Bladder microvascular endothelial cell (primary cell): ENCODE data around the gene SMLR1. TPM values are rescaled to one million over a fixed set of nuclear protein-coding genes. Genes with fewer than 3 reads are reported as not detected.

Experiments
- total RNA-seq: library from RNA; depleted of rRNA; stranded (reverse); fragments of >200 nt; gene quantifications from 2 replicates; pipeline ENCODE4 v1.2.3, GENCODE V29; 2014

Gene SMLR1
- not detected in 2 replicates for total RNA-seq

GRCh38 chr6:130827247-130828149 lies at the start of gene SMLR1:
SMLR1 (plus strand) TSS chr6:130827406; CDS start chr6:130827414, 8 bp downstream.

Other genes starting within 250 kb of the SMLR1 start
- gene EPB41L2, start 235.8 kb downstream of the SMLR1 start, total RNA-seq = 28.3 and 164 TPM in 2 replicates